OCI-LY1 (cell line): Measurements from ENCODE around the gene TCEAL4.

Source experiments
- EZH2 ChIP-seq: fragments of 200-600 bp; sonication (generic), shearing (Covaris generic); IDR thresholded peaks from 2 replicates; pipeline ENCODE4 v1.8.0; 2017; ENCODE audit warnings: borderline replicate concordance, mixed run types, mild to moderate bottlenecking, antibody characterized with exemption, low read length, moderate library complexity, mixed read lengths
- TF ChIP-seq, protein P1 (sequence below): fragments of 200-600 bp; sonication (generic), shearing (Covaris generic); IDR thresholded peaks from 2 replicates; pipeline ENCODE4 v1.5.1; 2017; ENCODE audit warnings: mild to moderate bottlenecking, antibody characterized with exemption, low read length, moderate library complexity, mixed read lengths

DNA sequence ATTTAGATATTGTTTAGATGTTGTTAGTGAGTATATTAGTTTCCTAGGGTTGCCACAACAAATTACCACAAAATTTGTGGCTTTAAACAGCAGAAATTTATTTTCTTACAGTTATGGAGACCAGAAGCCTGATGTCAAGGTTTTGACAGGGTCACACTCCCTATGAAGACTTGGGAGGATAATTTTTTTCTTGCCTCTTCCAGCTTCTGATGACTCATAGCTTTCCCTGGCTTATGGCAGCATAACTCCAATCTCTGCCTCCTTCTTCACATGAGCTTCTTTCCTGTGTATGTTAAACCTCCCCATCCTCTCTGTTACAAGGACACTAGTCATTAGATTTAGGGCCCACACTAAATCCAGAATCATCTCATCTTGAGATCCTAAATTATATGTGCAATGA lies 45.2 kb upstream of the TCEAL4 start:
- TF ChIP-seq, protein P1, sequence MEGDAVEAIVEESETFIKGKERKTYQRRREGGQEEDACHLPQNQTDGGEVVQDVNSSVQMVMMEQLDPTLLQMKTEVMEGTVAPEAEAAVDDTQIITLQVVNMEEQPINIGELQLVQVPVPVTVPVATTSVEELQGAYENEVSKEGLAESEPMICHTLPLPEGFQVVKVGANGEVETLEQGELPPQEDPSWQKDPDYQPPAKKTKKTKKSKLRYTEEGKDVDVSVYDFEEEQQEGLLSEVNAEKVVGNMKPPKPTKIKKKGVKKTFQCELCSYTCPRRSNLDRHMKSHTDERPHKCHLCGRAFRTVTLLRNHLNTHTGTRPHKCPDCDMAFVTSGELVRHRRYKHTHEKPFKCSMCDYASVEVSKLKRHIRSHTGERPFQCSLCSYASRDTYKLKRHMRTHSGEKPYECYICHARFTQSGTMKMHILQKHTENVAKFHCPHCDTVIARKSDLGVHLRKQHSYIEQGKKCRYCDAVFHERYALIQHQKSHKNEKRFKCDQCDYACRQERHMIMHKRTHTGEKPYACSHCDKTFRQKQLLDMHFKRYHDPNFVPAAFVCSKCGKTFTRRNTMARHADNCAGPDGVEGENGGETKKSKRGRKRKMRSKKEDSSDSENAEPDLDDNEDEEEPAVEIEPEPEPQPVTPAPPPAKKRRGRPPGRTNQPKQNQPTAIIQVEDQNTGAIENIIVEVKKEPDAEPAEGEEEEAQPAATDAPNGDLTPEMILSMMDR: no peak
- no peak for TF ChIP-seq EZH2
